Activated T-cell treated with anti-CD3 and anti-CD28 coated beads for 24 hours (primary cell): Measurements from ENCODE around the gene MAP2K7.
"Not testable (repeated sequence)": the region's sequence is repeated elsewhere in the genome, so short reads cannot be mapped to it uniquely, and the experiment has no call there.

Experiments used
- DNase-seq: peaks from one replicate; pipeline ENCODE4 v3.0.0-alpha.2; 2020; ENCODE audit warnings: low read depth

The MAP2K7 gene

GRCh38 chr19:7919610-7920518 lies 16.2 kb downstream of the MAP2K7 start, which contains the start of gene SNAPC2:
TSS of gene SNAPC2 (plus strand) at chr19:7920338. CDS start at chr19:7920367, 29 bp downstream.
- DNase-seq: peak; percentile 95

GRCh38 chr19:7920519-7921301 lies 17.0 kb downstream of the MAP2K7 start:
- DNase-seq: peak; percentile 97

- DNase-seq: no peak
Measured at GRCh38 chr19:7921302-7921966, 17.8 kb downstream of the MAP2K7 start.

GRCh38 chr19:7921967-7922835 lies 18.5 kb downstream of the MAP2K7 start:
- DNase-seq: no peak

GRCh38 chr19:7922836-7923195 lies 19.1 kb downstream of the MAP2K7 start:
- no peak for DNase-seq

- no peak for DNase-seq
Measured at GRCh38 chr19:7923295-7924191, 19.9 kb downstream of the MAP2K7 start.

- DNase-seq: no peak
Measured at GRCh38 chr19:7924241-7924640, 20.6 kb downstream of the MAP2K7 start.

GRCh38 chr19:7924651-7925170 lies 21.0 kb downstream of the MAP2K7 start:
- DNase-seq: no peak

- peak; percentile 64 for DNase-seq
Measured at GRCh38 chr19:7925171-7925851, 21.6 kb downstream of the MAP2K7 start.

GRCh38 chr19:7926021-7926726 lies 22.5 kb downstream of the MAP2K7 start, which contains the start of gene CTXN1:
TSS of gene CTXN1 (minus strand) at chr19:7926135. CDS start at chr19:7925538, 597 bp downstream.
- peak; percentile 70 for DNase-seq

- no peak for DNase-seq
Measured at GRCh38 chr19:7926727-7927604, 23.3 kb downstream of the MAP2K7 start.

- no peak for DNase-seq
Measured at GRCh38 chr19:7927605-7928333, 24.1 kb downstream of the MAP2K7 start.

- no peak for DNase-seq
Measured at GRCh38 chr19:7928334-7928706, 24.6 kb downstream of the MAP2K7 start.

- peak; percentile 44 for DNase-seq
Measured at GRCh38 chr19:7928741-7929701, 25.3 kb downstream of the MAP2K7 start.

- DNase-seq: not testable (repeated sequence)
Measured at GRCh38 chr19:7930030-7930429, 26.4 kb downstream of the MAP2K7 start.

GRCh38 chr19:7930765-7931164 lies 27.1 kb downstream of the MAP2K7 start:
- no peak for DNase-seq
